Activated CD8-positive, alpha-beta memory T cell treated with anti-CD3 and anti-CD28 coated beads, Interleukin-2, amount 50 U/mL, for 24 hours (primary cell): ENCODE data around the gene PMAIP1.
"Not testable (repeated sequence)": the region's sequence is repeated elsewhere in the genome, so short reads cannot be mapped to it uniquely, and the experiment has no call there.

Source experiments
- DNase-seq: peaks from one replicate; pipeline ENCODE4 v3.0.0-alpha.2; 2020; ENCODE audit errors: extremely low read depth

PMAIP1 gene

GRCh38 chr18:59899298-59900221 is at the start of gene PMAIP1:
PMAIP1 (plus strand) TSS chr18:59899996; CDS start chr18:59900178, 182 bp downstream.
- DNase-seq, result peak; percentile 71

GRCh38 chr18:59851784-59852399 is 47.9 kb upstream of the PMAIP1 start:
- no peak for DNase-seq

GRCh38 chr18:59852548-59852947 is 47.2 kb upstream of the PMAIP1 start:
- DNase-seq, result no peak

- DNase-seq, result no peak
These were observed 46.4 kb upstream of the PMAIP1 start for GRCh38 chr18:59853380-59853779.

- DNase-seq, result not testable (repeated sequence)
These were observed 45.8 kb upstream of the PMAIP1 start for GRCh38 chr18:59853988-59854387.

- DNase-seq, result no peak
These were observed 38.8 kb upstream of the PMAIP1 start for GRCh38 chr18:59861009-59861408.

GRCh38 chr18:59861963-59862819 is 37.6 kb upstream of the PMAIP1 start:
- no peak for DNase-seq

GRCh38 chr18:59865241-59865986 is 34.4 kb upstream of the PMAIP1 start:
- DNase-seq, result no peak

GRCh38 chr18:59866551-59867269 is 33.1 kb upstream of the PMAIP1 start:
- no peak for DNase-seq

GRCh38 chr18:59867337-59868104 is 32.3 kb upstream of the PMAIP1 start:
- no peak for DNase-seq

- DNase-seq, result no peak
These were observed 29.1 kb upstream of the PMAIP1 start for GRCh38 chr18:59870623-59871130.

- no peak for DNase-seq
These were observed 28.0 kb upstream of the PMAIP1 start for GRCh38 chr18:59871711-59872362.

GRCh38 chr18:59873641-59874040 is 26.2 kb upstream of the PMAIP1 start:
- DNase-seq, result no peak

- no peak for DNase-seq
These were observed 25.6 kb upstream of the PMAIP1 start for GRCh38 chr18:59874166-59874565.

- DNase-seq, result no peak
These were observed 23.5 kb upstream of the PMAIP1 start for GRCh38 chr18:59876310-59876626.

GRCh38 chr18:59877361-59877760 is 22.4 kb upstream of the PMAIP1 start:
- no peak for DNase-seq

GRCh38 chr18:59878644-59879043 is 21.2 kb upstream of the PMAIP1 start:
- DNase-seq, result no peak

GRCh38 chr18:59881728-59882656 is 17.8 kb upstream of the PMAIP1 start:
- DNase-seq, result no peak
